GM21515 (cell line): ENCODE data around the gene MTMR8.
"Not testable (repeated sequence)": the region's sequence is repeated elsewhere in the genome, so short reads cannot be mapped to it uniquely, and the experiment has no call there.

ENCODE experiments used
- ATAC-seq: cut with Tn5 transposase; IDR thresholded peaks from one replicate; pipeline ENCODE4 v1.9.1; 2021; ENCODE audit not compliant: unreplicated experiment

MTMR8 gene

DNA sequence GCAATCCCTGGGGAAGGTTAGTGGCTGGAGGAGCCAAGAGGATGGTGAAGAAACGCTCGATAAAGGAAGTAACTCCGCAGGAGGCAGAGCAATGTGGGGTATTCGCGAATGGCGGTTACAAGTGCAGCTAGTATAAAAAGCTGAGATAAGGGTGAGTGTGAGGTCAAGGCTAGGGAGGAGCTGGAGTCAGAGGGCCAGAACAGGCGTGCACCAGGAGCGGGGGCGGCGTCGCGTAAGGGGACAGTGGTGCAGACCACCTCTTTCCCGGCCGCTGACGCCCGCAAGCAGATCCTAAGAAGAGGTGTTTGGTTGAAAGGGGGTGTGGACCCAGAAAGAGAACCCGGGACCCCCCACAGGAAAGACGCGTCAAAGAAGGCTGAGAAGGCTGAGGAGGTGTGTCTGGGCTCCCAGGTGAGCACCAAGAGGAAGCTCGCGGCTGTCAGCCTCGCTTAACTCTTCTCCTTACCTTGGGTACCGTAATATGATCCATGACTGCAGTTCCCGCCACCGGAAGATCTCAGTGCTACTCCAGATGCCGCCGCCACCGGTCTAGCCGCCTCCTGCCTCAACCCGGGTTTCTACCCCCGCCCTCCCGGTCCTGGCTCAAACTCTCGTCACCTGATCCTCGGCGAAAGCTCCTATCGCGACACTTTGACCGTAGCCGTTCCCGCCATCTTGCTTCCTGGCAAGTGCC, at the start of gene MTMR8:
Gene MTMR8, minus strand, starts transcription at position 579 of the 694 bp plus-strand sequence. Its CDS starts 89 bp downstream, at position 490.
- ATAC-seq, result peak; percentile 98

GRCh38 chrX:64439551-64439950, 44.3 kb upstream of the MTMR8 start:
- ATAC-seq, result no peak

- ATAC-seq, result no peak
Observed at GRCh38 chrX:64437665-64438064, 42.4 kb upstream of the MTMR8 start.

DNA sequence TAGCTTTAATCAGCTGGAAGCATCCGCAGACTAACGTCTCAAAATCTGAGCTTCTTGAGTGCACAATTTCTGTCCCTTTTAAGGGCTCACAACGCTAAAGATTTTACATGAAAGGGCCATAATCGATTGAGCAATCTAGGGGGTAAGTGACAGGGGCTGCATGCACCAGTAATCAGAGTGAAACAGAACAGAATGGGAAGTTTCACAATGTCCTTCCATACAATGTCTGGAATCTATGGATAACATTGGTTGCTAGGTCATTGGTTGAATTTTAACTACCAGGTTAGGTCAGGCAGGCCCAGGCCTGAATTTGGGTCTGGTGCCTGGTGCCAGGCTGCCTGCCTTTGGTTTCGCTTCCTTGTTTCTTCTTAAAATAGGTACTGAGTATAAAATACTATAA, 42.0 kb upstream of the MTMR8 start:
- no peak for ATAC-seq

GRCh38 chrX:64428371-64428770, 33.1 kb upstream of the MTMR8 start:
- ATAC-seq, result no peak

GRCh38 chrX:64427787-64428186, 32.5 kb upstream of the MTMR8 start:
- ATAC-seq, result peak; percentile 96

DNA sequence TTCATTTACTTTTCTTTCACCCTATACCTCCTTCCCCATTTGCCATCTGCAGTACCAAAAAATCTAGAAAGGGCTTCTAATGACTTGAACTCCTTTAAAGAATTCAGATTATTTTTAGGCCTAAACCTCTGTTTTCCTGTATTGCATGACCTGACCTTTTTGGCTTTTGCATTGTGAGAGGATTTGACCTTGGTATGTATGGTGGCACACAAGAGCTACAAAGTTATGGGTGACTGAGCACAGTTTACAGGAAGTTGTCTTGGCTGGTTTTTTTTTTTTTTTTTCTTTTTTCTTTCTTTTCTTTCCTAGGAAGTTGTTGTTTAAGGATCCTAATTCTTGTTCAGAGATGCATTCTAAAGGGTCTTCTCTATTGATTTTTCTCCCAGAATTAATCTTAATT, 32.0 kb upstream of the MTMR8 start:
- peak; percentile 56 for ATAC-seq

- ATAC-seq, result not testable (repeated sequence)
Observed at GRCh38 chrX:64409730-64410129, 14.5 kb upstream of the MTMR8 start.

DNA sequence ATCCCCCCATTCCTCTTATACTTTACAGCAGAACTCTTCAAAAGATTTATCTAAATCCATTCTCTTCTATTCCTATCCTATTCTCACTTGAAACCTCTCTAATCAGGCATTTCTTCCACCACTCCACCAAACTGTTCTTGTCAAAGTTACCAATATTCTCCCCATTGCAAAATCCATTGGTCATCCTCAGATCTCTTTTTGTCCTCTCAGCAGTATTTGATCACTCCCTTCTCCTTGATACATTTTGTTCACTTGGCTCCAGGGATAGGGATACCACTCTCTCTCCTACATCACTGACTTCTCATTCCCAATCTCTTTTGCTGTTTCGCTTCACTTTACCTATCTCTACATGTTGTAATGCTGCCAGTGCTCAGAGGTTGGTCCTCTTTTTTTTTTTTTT, 2.8 kb upstream of the MTMR8 start:
- no peak for ATAC-seq

GRCh38 chrX:64395568-64395929, 297 bp upstream of the MTMR8 start:
- peak; percentile 19 for ATAC-seq

DNA sequence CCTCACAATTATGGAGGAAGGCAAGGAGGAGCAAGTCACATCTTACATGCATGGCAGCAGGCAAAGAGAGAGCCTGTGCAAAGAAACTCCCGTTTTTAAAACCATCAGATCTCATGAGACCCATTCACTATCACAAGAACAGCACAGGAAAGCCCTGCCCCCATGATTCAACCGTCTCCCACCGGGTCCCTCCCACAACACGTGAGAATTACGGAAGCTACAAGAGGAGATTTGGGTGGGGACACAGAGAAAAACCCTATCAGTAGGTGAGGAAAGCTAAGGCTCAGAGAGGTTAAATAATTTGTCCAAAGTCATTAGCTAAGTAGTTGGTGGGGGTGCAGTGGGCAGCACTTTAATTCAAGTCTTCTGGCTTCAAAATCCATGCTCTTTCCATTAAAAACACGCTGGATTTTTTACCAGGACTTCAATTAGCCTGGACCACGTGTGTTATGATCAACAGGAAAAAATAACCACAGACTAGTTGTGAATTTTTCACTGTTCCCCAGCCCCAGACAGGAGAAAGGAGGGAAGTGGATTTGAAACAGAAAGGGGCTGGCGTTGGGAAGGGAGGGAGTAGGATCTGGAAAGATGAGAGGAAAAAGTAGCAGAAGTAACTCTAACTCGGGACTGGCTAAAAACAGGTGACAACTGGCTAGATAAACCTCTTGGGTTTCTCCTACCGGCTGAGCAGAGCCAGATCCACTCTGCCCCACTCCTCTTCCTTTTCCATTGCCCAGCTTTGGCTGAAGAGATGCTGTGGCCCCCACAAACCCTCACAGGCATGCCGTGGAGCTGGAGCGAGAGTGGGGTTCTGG, 986 bp downstream of the MTMR8 start:
- no peak for ATAC-seq

DNA sequence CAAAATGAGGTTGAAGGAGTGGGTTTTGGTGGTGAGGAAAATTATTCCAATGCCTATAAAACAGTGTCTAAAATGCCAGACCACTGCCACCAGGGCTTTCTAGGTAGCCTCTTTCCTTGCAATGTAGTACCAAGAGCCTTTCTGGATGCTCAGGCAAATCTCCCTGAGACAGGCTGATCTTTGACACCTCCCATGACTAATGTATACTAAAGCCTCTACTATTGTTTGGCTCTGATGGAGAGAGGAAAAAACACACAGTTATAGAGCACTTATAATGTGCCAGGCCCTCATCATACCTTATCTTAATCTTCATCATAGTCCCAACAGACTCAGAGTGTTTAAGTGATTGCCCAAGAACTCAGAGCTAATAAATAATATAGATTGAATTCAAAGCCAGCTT, 5.8 kb downstream of the MTMR8 start:
- ATAC-seq, result no peak

GRCh38 chrX:64380789-64381188, 14.5 kb downstream of the MTMR8 start:
- not testable (repeated sequence) for ATAC-seq

GRCh38 chrX:64379924-64380323, 15.3 kb downstream of the MTMR8 start:
- no peak for ATAC-seq

DNA sequence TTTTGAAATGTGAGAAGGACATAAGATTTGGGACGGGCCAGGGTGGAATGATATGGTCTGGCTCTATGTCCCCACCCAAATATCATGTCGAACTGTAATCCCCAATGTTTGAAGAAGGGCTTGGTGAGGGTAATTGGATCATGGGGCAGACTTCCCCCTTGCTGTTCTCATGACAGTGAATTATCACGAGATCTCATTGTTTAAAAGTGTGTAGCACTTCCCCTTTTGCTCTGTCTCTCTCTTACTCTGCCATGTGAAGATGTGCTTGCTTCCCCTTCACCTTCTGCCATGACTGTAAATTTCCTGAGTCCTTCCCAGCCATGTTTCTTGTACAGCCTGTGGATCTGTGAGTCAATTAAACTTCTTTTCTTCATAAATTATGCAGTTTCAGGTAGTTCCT, 17.5 kb downstream of the MTMR8 start:
- ATAC-seq, result no peak

- no peak for ATAC-seq
Observed at GRCh38 chrX:64352081-64352480, 43.2 kb downstream of the MTMR8 start.

GRCh38 chrX:64350521-64350920, 44.7 kb downstream of the MTMR8 start:
- ATAC-seq, result no peak

- ATAC-seq, result no peak
Observed at GRCh38 chrX:64350047-64350446, 45.2 kb downstream of the MTMR8 start.

GRCh38 chrX:64342811-64343210, 52.4 kb downstream of the MTMR8 start:
- ATAC-seq, result no peak

DNA sequence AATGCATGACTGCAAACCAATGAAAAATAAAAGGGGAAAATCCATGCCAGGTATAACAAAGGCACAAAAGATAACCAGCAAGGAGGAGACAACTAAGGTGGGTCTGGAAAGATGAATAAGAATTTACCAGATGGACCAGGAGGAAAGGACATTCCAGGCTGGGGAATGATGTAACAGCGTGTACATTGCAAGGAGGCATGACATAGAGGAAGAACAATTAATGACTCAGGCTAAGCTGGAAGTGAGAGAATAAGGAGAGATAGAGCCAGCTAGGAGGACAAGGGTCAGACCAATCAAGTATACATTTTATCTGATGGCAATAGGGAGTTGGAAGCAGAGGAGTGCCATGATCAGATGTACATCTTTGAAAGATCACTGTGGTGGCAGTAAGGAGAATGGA, 57.0 kb downstream of the MTMR8 start:
- ATAC-seq, result no peak

- no peak for ATAC-seq
Observed at GRCh38 chrX:64334467-64334866, 60.8 kb downstream of the MTMR8 start.

DNA sequence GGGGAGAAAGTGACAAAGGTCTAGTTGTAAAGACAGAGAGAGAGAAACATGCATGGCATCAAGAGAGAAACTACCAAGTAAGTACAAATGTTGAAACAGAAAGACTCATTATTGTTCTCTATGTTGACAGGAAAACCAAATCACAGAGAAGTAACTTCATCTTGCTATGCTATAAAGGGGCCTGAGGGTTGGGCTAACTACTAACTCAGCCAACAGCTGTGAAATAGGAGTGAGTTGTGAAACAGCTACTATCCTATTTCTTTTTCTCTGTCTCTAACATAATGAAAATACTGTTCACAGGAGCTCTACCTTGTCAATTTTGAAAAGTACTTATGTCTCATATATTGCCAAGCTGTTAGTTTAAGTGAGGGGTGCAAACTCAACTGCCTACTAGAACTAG, 65.0 kb downstream of the MTMR8 start:
- ATAC-seq, result no peak
